ENCODE results near the gene EFCAB5. TPM values are rescaled to one million over a fixed set of nuclear protein-coding genes. Genes with fewer than 3 reads are reported as not detected.

EFCAB5 gene
- total and polyA plus RNA-seq, 2 of the 13 experiments (the other 11 are each of a cell fraction or from before 2014, with no cell fraction given): 0.15 TPM; not detected in 1

DNA sequence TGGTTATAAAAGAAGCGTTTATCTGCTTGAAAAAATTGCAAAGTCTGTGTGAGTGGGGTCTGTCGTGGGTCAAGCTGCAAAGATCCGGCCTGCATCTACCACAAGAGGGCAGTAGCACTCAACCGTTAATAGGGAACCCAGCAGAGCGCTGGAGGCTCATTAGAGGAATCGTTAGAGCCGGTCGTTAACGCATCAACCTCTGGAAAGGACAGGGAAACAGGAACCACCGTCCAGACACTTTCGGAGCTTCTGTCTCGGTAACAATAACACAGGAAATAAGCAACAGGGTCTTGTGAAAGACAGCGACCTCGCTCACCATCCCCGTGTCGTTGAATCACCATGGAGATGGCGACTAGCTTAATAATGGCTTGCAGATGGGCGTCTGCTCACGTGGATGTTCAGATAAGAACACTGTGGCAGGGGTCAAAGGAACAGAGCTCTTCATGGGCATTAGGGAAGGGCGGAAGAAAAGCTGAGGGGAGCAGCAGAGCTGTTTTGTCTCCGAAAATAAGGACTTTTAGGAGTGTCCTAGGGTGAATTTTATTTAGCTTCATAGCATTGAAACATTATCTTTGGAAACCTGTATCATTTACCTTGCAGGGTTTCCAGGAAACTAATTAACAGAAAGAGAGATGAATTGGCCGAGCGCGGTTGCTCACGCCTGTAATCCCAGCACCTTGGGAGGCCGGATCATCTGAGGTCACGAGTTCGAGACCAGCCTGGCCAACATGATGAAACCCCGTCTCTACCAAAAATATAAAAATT is 163.3 kb downstream of the EFCAB5 start (continued):
- TF ChIP-seq, protein P1, sequence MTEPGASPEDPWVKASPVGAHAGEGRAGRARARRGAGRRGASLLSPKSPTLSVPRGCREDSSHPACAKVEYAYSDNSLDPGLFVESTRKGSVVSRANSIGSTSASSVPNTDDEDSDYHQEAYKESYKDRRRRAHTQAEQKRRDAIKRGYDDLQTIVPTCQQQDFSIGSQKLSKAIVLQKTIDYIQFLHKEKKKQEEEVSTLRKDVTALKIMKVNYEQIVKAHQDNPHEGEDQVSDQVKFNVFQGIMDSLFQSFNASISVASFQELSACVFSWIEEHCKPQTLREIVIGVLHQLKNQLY (CRISPR knock-in tag; IDR thresholded peaks at IDR 0.05): 0 out of 2 replicates have a peak, but pooled peaks have one; percentile 10
- TF ChIP-seq ISX (CRISPR knock-in tag; conservative IDR thresholded peaks at IDR 0.05) (no peak), ZSCAN25 (CRISPR knock-in tag; IDR thresholded peaks at IDR 0.05) (no peak), ZNF256 (CRISPR knock-in tag; conservative IDR thresholded peaks at IDR 0.05) (0 out of 2 replicates have a peak, but pooled peaks have one; percentile 61), ZNF496 (CRISPR knock-in tag; IDR thresholded peaks at IDR 0.05; ENCODE audit: insufficient replicate concordance) (no peak), SMYD3 (CRISPR knock-in tag; IDR thresholded peaks at IDR 0.05) (no peak), PATZ1 (CRISPR knock-in tag; IDR thresholded peaks at IDR 0.05) (no peak), HMG20B (CRISPR knock-in tag; conservative IDR thresholded peaks at IDR 0.05) (no peak), MXD1 (CRISPR knock-in tag; IDR thresholded peaks at IDR 0.05) (no peak), SIN3B (IDR thresholded peaks at IDR 0.05; ENCODE audit: low read length) (no peak), PAF1 (CRISPR knock-in tag; IDR thresholded peaks at IDR 0.05) (no peak), GMEB1 (CRISPR knock-in tag; IDR thresholded peaks at IDR 0.05; ENCODE audit: borderline replicate concordance) (no peak), GATA4 (IDR thresholded peaks at IDR 0.05; ENCODE audit: borderline replicate concordance, low read depth) (no peak), ZNF160 (CRISPR knock-in tag; IDR thresholded peaks at IDR 0.05) (no peak), ZBTB3 (CRISPR knock-in tag; IDR thresholded peaks at IDR 0.05; ENCODE audit: borderline replicate concordance, low read depth) (no peak), IRX3 (CRISPR knock-in tag; IDR thresholded peaks at IDR 0.05; ENCODE audit: borderline replicate concordance, low read depth) (no peak), ZNF225 (CRISPR knock-in tag; IDR thresholded peaks at IDR 0.05) (no peak), MAX (IDR thresholded peaks at IDR 0.05) (0 out of 2 replicates have a peak, but pooled peaks have one; percentile 41)
- TF ChIP-seq, protein P2, sequence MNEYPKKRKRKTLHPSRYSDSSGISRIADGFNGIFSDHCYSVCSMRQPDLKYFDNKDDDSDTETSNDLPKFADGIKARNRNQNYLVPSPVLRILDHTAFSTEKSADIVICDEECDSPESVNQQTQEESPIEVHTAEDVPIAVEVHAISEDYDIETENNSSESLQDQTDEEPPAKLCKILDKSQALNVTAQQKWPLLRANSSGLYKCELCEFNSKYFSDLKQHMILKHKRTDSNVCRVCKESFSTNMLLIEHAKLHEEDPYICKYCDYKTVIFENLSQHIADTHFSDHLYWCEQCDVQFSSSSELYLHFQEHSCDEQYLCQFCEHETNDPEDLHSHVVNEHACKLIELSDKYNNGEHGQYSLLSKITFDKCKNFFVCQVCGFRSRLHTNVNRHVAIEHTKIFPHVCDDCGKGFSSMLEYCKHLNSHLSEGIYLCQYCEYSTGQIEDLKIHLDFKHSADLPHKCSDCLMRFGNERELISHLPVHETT (CRISPR knock-in tag; conservative IDR thresholded peaks at IDR 0.05): no peak
